HepG2 (cell line): ENCODE data around the gene TMEM219. TPM values are rescaled to one million over a fixed set of nuclear protein-coding genes. Genes with fewer than 3 reads are reported as not detected.
A peak's percentile ranks its signal among the peaks of the same experiment; 100 is the strongest.

Experiments
- GMEB2 ChIP-seq: IDR thresholded peaks from 2 replicates; pipeline ENCODE4 v1.6.1; 2016; ENCODE audit warnings: missing biosample characterization, missing genetic modification reagents, low read depth
- HES4 ChIP-seq: sonication (generic); formaldehyde crosslinking; IDR thresholded peaks from 2 replicates; pipeline ENCODE4 v1.9.0; 2021; ENCODE audit warnings: mild to moderate bottlenecking, missing genetic modification reagents, borderline replicate concordance
- NFYC ChIP-seq: IDR thresholded peaks from 2 replicates; pipeline ENCODE4 v1.6.1; 2016; ENCODE audit warnings: missing genetic modification reagents, missing compliant biosample characterization
- PITX1 ChIP-seq: sonication (generic); formaldehyde crosslinking; IDR thresholded peaks from 2 replicates; pipeline ENCODE4 v1.5.1; 2020; ENCODE audit warnings: mild to moderate bottlenecking, missing genetic modification reagents
- REST ChIP-seq, 2 experiments: IDR thresholded peaks; 2 replicates each; pipeline ENCODE4 v1.6.1; 2011 to 2012; ENCODE audit warnings: low read length in 2 of 2, borderline replicate concordance in 1 of 2, low read depth in 1 of 2, mild to moderate bottlenecking in 1 of 2, moderate library complexity in 1 of 2
- RNF219 ChIP-seq: sonication (generic); formaldehyde crosslinking; IDR thresholded peaks from 2 replicates; pipeline ENCODE4 v1.5.0; 2020; ENCODE audit warnings: mild to moderate bottlenecking, missing genetic modification reagents
- ZBTB46 ChIP-seq: sonication (generic); formaldehyde crosslinking; IDR thresholded peaks from 2 replicates; pipeline ENCODE4 v1.4.0; 2020; ENCODE audit warnings: mild to moderate bottlenecking, missing genetic modification reagents, borderline replicate concordance
- ZNF160 ChIP-seq: sonication (generic); formaldehyde crosslinking; IDR thresholded peaks from 2 replicates; pipeline ENCODE4 v1.8.0; 2022; ENCODE audit warnings: mild to moderate bottlenecking, inconsistent platforms, missing genetic modification reagents
- ZNF432 ChIP-seq: sonication (generic); formaldehyde crosslinking; IDR thresholded peaks from 2 replicates; pipeline ENCODE4 v1.5.0; 2020; ENCODE audit warnings: missing genetic modification reagents, mild to moderate bottlenecking, borderline replicate concordance
- ZNF44 ChIP-seq: sonication (generic); formaldehyde crosslinking; IDR thresholded peaks from 2 replicates; pipeline ENCODE4 v1.5.1; 2020; ENCODE audit warnings: mild to moderate bottlenecking, missing genetic modification reagents
- ZNF468 ChIP-seq: sonication (generic); formaldehyde crosslinking; IDR thresholded peaks from 2 replicates; pipeline ENCODE4 v1.8.0; 2022; ENCODE audit warnings: mild to moderate bottlenecking, moderate library complexity, missing genetic modification reagents
- ZNF780A ChIP-seq: sonication (generic); formaldehyde crosslinking; IDR thresholded peaks from 2 replicates; pipeline ENCODE4 v1.8.0; 2022; ENCODE audit warnings: mild to moderate bottlenecking, missing genetic modification reagents, moderate library complexity
- ZNF850 ChIP-seq: sonication (generic); formaldehyde crosslinking; conservative IDR thresholded peaks from 2 replicates; pipeline ENCODE4 v1.9.0; 2021; ENCODE audit warnings: mild to moderate bottlenecking, missing genetic modification reagents
- polyA plus RNA-seq, 8 experiments: library from polyadenylated mRNA; depleted of rRNA in 3 of 8; stranded (reverse) in 7 of 8; unstranded in 1 of 8; fragments of >200 nt; fragmentation: Illumina TruSeq in 4 of 8; extraction: Trizol in 4 of 8; gene quantifications; 2 replicates each; pipeline versions ENCODE4 v1.2.1 to v1.2.3, GENCODE V29; 2011 to 2016; ENCODE audit warnings: low read depth in 4 of 8, missing spikeins in 1 of 8, mixed read lengths in 1 of 8; ENCODE audit not compliant: insufficient read depth in 1 of 8
- total RNA-seq, 5 experiments: library from RNA; depleted of rRNA; stranded (reverse); fragments of >200 nt; fragmentation: Illumina TruSeq; extraction: Trizol; gene quantifications; 2 replicates each; pipeline ENCODE4 v1.2.3, GENCODE V29; 2016; ENCODE audit warnings: low read depth in 1 of 5

The TMEM219 gene
- total and polyA plus RNA-seq, 2 of the 13 experiments (the other 11 are each of a cell fraction or from before 2014, with no cell fraction given) = 105 to 115 TPM

- no peak for TF ChIP-seq REST (IDR thresholded peaks at IDR 0.05; ENCODE audit: borderline replicate concordance in 1 of 2, low read depth in 1 of 2, low read length in 2 of 2)
- 0 out of 2 replicates have a peak, but pooled peaks have one; percentile 9 for TF ChIP-seq HES4
- no peak for TF ChIP-seq ZNF468 (CRISPR knock-in tag)
- no peak for TF ChIP-seq NFYC (CRISPR knock-in tag)
- TF ChIP-seq GMEB2 = no peak
- TF ChIP-seq ZBTB46 (CRISPR knock-in tag) = peak; percentile 87; the same call in 1 of the 2 replicates
- TF ChIP-seq ZNF850 = no peak
- TF ChIP-seq ZNF432 (CRISPR knock-in tag) = no peak
- TF ChIP-seq PITX1 (CRISPR knock-in tag) = no peak
- TF ChIP-seq ZNF780A (CRISPR knock-in tag) = 0 out of 2 replicates have a peak, but pooled peaks have one; percentile 22
- 0 out of 2 replicates have a peak, but pooled peaks have one; percentile 28 for TF ChIP-seq ZNF44 (CRISPR knock-in tag)
- no peak for TF ChIP-seq RNF219 (CRISPR knock-in tag)
- no peak for TF ChIP-seq ZNF160 (CRISPR knock-in tag)
These were observed 32.9 kb downstream of the TMEM219 start (continued) for GRCh38 chr16:29994600-29995323.
